ENCODE data around the gene REEP3.
A peak's percentile ranks its signal among the peaks of the same experiment; 100 is the strongest.

REEP3 gene

GRCh38 chr10:63522277-63522687 lies 1.1 kb downstream of the REEP3 start:
- intact Hi-C loops (cut with DNase I; ENCODE audit: low total_unique reads), result loop anchor here (5.0 to 10.0 kb wide), 2 partner anchors 63 to 255 kb away; no protein-coding TSS in a partner anchor
- no peaks in the 10 kb centered on the region for H3K9me3 ChIP-seq
- H3K27me3 ChIP-seq, result no peaks in the 10 kb centered on the region
- no peaks in the 10 kb centered on the region for H3K36me3 ChIP-seq
- peaks cover 0 to 71% (median 31%) of the 10 kb centered on the region in 4 donors for H3K4me1 ChIP-seq
- H3K27ac ChIP-seq, result peak overlapping the region; percentile 97 to 99
- DNase-seq, result no peak
- H3K4me3 ChIP-seq, result peak overlapping the region; percentile 72 to 91
- no peak for TF ChIP-seq CTCF (IDR thresholded peaks at IDR 0.05)

GRCh38 chr10:63522995-63523394 lies 1.8 kb downstream of the REEP3 start:
- no peak for DNase-seq
- peaks cover 0 to 71% (median 28%) of the 10 kb centered on the region in 4 donors for H3K4me1 ChIP-seq

GRCh38 chr10:63525021-63525420 lies 3.8 kb downstream of the REEP3 start:
- TF ChIP-seq CTCF (IDR thresholded peaks at IDR 0.05), result no peak
- H3K36me3 ChIP-seq, result peaks cover 0 to 9% (median 0%) of the 10 kb centered on the region in 3 donors
- intact Hi-C loops (cut with DNase I; ENCODE audit: low total_unique reads), result loop anchor here (10.0 kb wide), 1 partner anchor 60 kb away; no protein-coding TSS in a partner anchor
- H3K27ac ChIP-seq, result peak overlapping the region; percentile 29 to 97
- no peaks in the 10 kb centered on the region for H3K27me3 ChIP-seq
- H3K4me1 ChIP-seq, result peaks cover 0 to 73% (median 21%) of the 10 kb centered on the region in 4 donors
- no peaks in the 10 kb centered on the region for H3K9me3 ChIP-seq
- no peak overlapping the region for H3K4me3 ChIP-seq
- DNase-seq, result no peak

More at GRCh38 chr10:63522995-63523394, 1.8 kb downstream of the REEP3 start:
- Histone ChIP-seq H3K36me3 (no peaks in the 10 kb centered on the region), H3K9me3 (no peaks in the 10 kb centered on the region), H3K27ac (peak overlapping the region; percentile 97 to 99), H3K27me3 (no peaks in the 10 kb centered on the region), H3K4me3 (peak overlapping the region; percentile 72 to 91)
- intact Hi-C loops (cut with DNase I; ENCODE audit: low total_unique reads), result loop anchor here (5.0 to 10.0 kb wide), 2 partner anchors 62 to 256 kb away; no protein-coding TSS in a partner anchor
- TF ChIP-seq CTCF (IDR thresholded peaks at IDR 0.05), result no peak

GRCh38 chr10:63527401-63527800 lies 6.2 kb downstream of the REEP3 start:
- Histone ChIP-seq H3K9me3 (no peaks in the 10 kb centered on the region), H3K4me3 (no peak overlapping the region), H3K27ac (no peak overlapping the region), H3K36me3 (peaks cover 0 to 9% (median 0%) of the 10 kb centered on the region in 3 donors), H3K4me1 (peaks cover 0 to 70% (median 21%) of the 10 kb centered on the region in 4 donors), H3K27me3 (no peaks in the 10 kb centered on the region)
- intact Hi-C loops (cut with DNase I; ENCODE audit: low total_unique reads), result loop anchor here (10.0 kb wide), 1 partner anchor 57 kb away; no protein-coding TSS in a partner anchor
- no peak for DNase-seq
- TF ChIP-seq CTCF (IDR thresholded peaks at IDR 0.05), result no peak

- Histone ChIP-seq H3K9me3 (no peaks in the 10 kb centered on the region), H3K27ac (no peak overlapping the region), H3K36me3 (peaks cover 0 to 9% (median 0%) of the 10 kb centered on the region in 3 donors), H3K4me3 (no peak overlapping the region), H3K4me1 (peaks cover 0 to 62% (median 16%) of the 10 kb centered on the region in 4 donors), H3K27me3 (no peaks in the 10 kb centered on the region)
- no peak for DNase-seq
- intact Hi-C loops (cut with DNase I; ENCODE audit: low total_unique reads), result loop anchor here (10.0 kb wide), 1 partner anchor 57 kb away; no protein-coding TSS in a partner anchor
- no peak for TF ChIP-seq CTCF (IDR thresholded peaks at IDR 0.05)
Observed at GRCh38 chr10:63528084-63528744, 7.0 kb downstream of the REEP3 start.
